Measurements from ENCODE around the gene RAB8B.
A peak's percentile ranks its signal among the peaks of the same experiment; 100 is the strongest.

The RAB8B gene

GRCh38 chr15:63238796-63239195, 49.4 kb downstream of the RAB8B start:
- peak; percentile 54 for DNase-seq

GRCh38 chr15:63240109-63240508, 50.7 kb downstream of the RAB8B start:
- DNase-seq, result no peak

GRCh38 chr15:63241316-63241715, 51.9 kb downstream of the RAB8B start:
- no peak for DNase-seq

- DNase-seq, result no peak
Observed at GRCh38 chr15:63243101-63243500, 53.7 kb downstream of the RAB8B start.

GRCh38 chr15:63243776-63244175, 54.4 kb downstream of the RAB8B start:
- DNase-seq, result no peak

GRCh38 chr15:63244399-63244798, 55.0 kb downstream of the RAB8B start:
- no peak for DNase-seq

GRCh38 chr15:63244976-63245645, 55.7 kb downstream of the RAB8B start:
- no peak for DNase-seq

GRCh38 chr15:63246691-63247469, 57.5 kb downstream of the RAB8B start:
- no peak for DNase-seq

- DNase-seq, result no peak
Observed at GRCh38 chr15:63250312-63250965, 61.0 kb downstream of the RAB8B start.

GRCh38 chr15:63251701-63252100, 62.3 kb downstream of the RAB8B start:
- DNase-seq, result no peak

- no peak for DNase-seq
Observed at GRCh38 chr15:63252292-63252691, 62.9 kb downstream of the RAB8B start.

- no peak for DNase-seq
Observed at GRCh38 chr15:63254991-63255390, 65.6 kb downstream of the RAB8B start.

- no peak for DNase-seq
Observed at GRCh38 chr15:63255489-63255990, 66.1 kb downstream of the RAB8B start.

- DNase-seq, result no peak
Observed at GRCh38 chr15:63256433-63257274, 67.2 kb downstream of the RAB8B start.

GRCh38 chr15:63258658-63259057, 69.3 kb downstream of the RAB8B start:
- DNase-seq, result no peak

- no peak for DNase-seq
Observed at GRCh38 chr15:63260791-63261190, 71.4 kb downstream of the RAB8B start.

GRCh38 chr15:63261311-63261710, 71.9 kb downstream of the RAB8B start:
- no peak for DNase-seq

GRCh38 chr15:63263519-63263918, 74.1 kb downstream of the RAB8B start:
- no peak for DNase-seq

- no peak for DNase-seq
Observed at GRCh38 chr15:63264688-63265293, 75.4 kb downstream of the RAB8B start.

- DNase-seq, result no peak
Observed at GRCh38 chr15:63274427-63274826, 85.0 kb downstream of the RAB8B start.

- DNase-seq, result no peak
Observed at GRCh38 chr15:63276342-63277037, 87.1 kb downstream of the RAB8B start.

Measured in stimulated activated CD4-positive, alpha-beta T cell treated with anti-CD3 and anti-CD28 coated beads, Interleukin-15, amount 100 ng/mL, for 24 hours (primary cell).